BJ (cell line): ENCODE measurements around the gene AQP7. TPM values are rescaled to one million over a fixed set of nuclear protein-coding genes. Genes with fewer than 3 reads are reported as not detected.

Source experiments
- CTCF ChIA-PET: fragments of 350-600 bp; formaldehyde crosslinking; extraction: SDS; loops from one replicate; lab custom pipeline; 2021; ENCODE audit warnings: antibody characterized with exemption, inconsistent platforms; lab: Yijun Ruan, JAX
- POLR2A ChIA-PET: fragments of 300-600 bp; sonication (Branson Sonifier 250); formaldehyde crosslinking; extraction: SDS; loops from one replicate; lab custom pipeline; 2021; ENCODE audit warnings: antibody characterized with exemption; lab: Charles Lee
- DNase-seq: peaks from one replicate; pipeline ENCODE4 v3.0.0-alpha.2; 2011; ENCODE audit warnings: low read depth
- H3K27me3 ChIP-seq: 2 replicates; pipeline ENCODE4 v1.6.0; 2011; ENCODE audit warnings: low read length; ENCODE audit not compliant: control insufficient read depth, insufficient read depth
- H3K36me3 ChIP-seq: 2 replicates; pipeline ENCODE4 v1.5.1; 2011; ENCODE audit warnings: low read length; ENCODE audit not compliant: control insufficient read depth, insufficient read depth
- H3K4me3 ChIP-seq: 2 replicates; pipeline ENCODE4 v1.5.1; 2011; ENCODE audit warnings: low read depth, mild to moderate bottlenecking, control low read depth, low read length
- polyA plus RNA-seq: library from polyadenylated mRNA; depleted of rRNA; stranded (reverse); fragments of >200 nt; gene quantifications from 2 replicates; pipeline ENCODE4 v1.2.3, GENCODE V29; 2011
- TF ChIP-seq, protein P1 (sequence below): IDR thresholded peaks from 2 replicates; pipeline ENCODE4 v1.5.1; 2011; ENCODE audit warnings: low read depth, mild to moderate bottlenecking, control low read depth, inconsistent platforms, low read length, moderate library complexity; ENCODE audit not compliant: insufficient read depth

The AQP7 gene
- polyA plus RNA-seq, 1 experiment: not detected

DNA sequence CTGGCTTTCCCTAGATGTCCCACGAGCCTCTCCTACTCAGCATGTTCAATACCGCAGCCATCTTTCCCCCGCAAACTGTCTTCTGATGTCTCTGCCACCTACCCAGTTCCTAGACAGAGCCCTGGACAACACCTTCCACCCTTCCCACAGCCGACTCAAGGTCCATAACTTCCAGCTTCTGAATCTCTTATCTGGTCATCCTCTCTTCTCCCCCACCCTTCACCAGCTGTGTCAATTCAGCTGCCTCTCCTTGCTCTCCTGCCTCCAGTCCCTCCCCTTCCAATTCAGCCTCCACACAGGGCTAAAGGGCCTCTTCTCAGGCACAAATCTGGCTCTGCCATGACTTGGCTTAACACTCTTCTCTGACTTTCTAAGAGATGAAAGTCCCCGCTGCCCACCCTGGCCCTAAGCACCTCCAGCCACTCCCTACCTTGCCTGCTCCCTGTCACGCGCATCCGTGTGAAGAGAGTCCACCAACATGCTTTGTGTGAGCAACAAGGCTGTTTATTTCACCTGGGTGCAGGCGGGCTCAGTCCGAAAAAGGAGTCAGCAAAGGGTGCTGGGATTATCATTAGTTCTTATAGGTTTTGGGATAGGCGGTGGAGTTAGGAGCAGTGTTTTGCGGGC is 25.2 kb downstream of the AQP7 start:
- no peak for DNase-seq
- peaks cover 2% of the 10 kb centered on the region for H3K36me3 ChIP-seq
- ChIA-PET CTCF (interaction anchor here (1.0 to 12.6 kb wide), 3 partner anchors 29 to 90 kb away, joined by 3 to 111 read pairs (median 36); no protein-coding TSS in a partner anchor), POLR2A (no interaction called here)
- TF ChIP-seq, protein P1, sequence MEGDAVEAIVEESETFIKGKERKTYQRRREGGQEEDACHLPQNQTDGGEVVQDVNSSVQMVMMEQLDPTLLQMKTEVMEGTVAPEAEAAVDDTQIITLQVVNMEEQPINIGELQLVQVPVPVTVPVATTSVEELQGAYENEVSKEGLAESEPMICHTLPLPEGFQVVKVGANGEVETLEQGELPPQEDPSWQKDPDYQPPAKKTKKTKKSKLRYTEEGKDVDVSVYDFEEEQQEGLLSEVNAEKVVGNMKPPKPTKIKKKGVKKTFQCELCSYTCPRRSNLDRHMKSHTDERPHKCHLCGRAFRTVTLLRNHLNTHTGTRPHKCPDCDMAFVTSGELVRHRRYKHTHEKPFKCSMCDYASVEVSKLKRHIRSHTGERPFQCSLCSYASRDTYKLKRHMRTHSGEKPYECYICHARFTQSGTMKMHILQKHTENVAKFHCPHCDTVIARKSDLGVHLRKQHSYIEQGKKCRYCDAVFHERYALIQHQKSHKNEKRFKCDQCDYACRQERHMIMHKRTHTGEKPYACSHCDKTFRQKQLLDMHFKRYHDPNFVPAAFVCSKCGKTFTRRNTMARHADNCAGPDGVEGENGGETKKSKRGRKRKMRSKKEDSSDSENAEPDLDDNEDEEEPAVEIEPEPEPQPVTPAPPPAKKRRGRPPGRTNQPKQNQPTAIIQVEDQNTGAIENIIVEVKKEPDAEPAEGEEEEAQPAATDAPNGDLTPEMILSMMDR: no peak
- H3K27me3 ChIP-seq: no peaks in the 10 kb centered on the region
- H3K4me3 ChIP-seq: no peak overlapping the region

DNA sequence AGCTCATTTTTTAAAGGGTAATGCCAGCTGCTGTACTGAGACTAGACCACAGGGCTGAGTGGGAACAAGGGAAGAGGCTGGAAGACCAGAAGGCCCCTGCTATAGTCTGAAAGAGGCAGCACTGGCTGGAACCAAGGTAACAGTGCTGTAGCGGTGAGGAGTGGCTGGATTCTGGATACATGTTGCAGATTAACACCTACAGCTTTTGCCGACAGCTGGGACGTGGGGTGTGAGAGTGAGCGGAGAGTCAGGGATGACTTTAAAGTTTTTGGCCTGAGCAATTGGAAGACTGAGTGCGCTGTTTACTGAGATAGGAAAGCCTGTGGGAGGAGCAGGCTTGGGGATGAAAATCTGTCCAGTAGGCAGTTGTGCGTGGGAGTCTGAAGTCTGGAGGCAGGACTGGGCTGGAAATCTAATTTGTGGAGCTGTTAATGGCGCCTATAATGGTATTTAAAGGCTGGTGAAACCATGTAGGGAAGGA is 26.5 kb downstream of the AQP7 start:
- no peak overlapping the region for H3K4me3 ChIP-seq
- peaks cover 5% of the 10 kb centered on the region for H3K36me3 ChIP-seq
- H3K27me3 ChIP-seq: no peaks in the 10 kb centered on the region
- TF ChIP-seq, protein P1: no peak
- POLR2A ChIA-PET: no interaction called here
- CTCF ChIA-PET: interaction anchor here (0.8 to 12.6 kb wide), 19 partner anchors 10 to 346 kb away, joined by 3 to 111 read pairs (median 9); partner anchors contain the start of genes AQP7, NFX1 and NOL6
- DNase-seq: no peak

DNA sequence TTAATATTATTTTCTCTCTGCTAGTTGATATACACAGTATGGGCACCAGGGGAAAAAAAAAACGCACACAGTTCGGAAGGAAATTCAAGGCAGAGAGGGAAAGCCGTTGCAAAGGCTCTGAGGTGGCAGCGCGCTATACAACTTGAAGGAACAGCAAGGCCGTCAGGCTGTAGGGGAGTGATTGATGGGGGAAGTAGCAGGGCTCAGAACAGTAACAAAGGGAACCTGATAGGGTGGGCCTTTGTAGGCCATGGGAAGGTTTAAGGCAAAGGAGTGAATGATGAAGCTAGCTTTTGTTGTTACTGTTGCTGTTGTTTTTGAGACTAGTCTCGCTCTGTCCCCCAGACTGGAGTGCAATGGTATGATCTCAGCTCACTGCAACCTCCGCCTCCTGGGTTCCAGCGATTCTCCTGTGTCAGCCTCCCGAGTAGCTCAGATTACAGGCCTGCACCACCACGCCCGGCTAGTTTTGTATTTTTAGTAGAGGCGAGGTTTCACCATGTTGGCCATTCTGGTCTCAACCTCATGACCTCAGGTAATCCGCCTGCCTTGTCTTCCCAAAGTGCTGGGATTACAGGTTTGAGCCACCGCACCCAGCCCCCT is 27.0 kb downstream of the AQP7 start:
- no peaks in the 10 kb centered on the region for H3K27me3 ChIP-seq
- TF ChIP-seq, protein P1: no peak
- ChIA-PET CTCF (interaction anchor here (0.8 to 12.6 kb wide), 33 partner anchors 10 to 346 kb away, joined by 3 to 111 read pairs (median 5); partner anchors contain the start of genes AQP3, AQP7, NFX1 and NOL6), POLR2A (interaction anchor here (0.7 kb wide), 1 partner anchor 36 kb away, joined by 5 read pairs; no protein-coding TSS in a partner anchor)
- no peak for DNase-seq
- H3K4me3 ChIP-seq: no peak overlapping the region
- peaks cover 9% of the 10 kb centered on the region for H3K36me3 ChIP-seq

DNA sequence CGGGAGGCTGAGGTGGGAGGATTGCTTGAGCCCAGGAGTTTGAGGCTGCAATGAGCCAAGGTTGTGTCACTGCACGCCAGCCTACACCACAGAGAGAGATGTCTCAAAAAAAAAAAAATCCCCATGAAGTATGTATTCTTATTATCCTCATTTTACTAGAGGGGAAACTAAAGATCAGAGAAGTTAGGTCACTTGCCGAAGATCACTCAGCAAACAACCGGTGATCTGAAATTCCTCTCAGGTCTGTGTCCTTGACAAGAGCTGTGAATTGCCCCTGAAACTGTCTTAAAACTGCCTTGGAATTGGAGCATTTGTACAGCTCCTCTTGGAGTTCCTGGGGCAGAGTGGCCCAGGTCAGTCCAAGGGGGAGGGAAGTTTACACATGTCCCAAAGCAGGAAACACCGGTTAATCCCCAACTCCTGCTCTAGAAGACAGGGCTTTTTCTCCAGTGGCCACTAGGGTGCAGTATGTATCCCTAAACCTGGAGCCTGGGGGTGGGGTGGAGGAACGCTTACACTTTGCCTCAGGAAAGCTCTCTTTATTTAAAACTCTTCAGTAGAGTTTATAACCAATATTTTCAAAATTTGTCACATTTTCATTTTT is 27.6 kb downstream of the AQP7 start:
- POLR2A ChIA-PET: interaction anchor here (0.7 kb wide), 1 partner anchor 37 kb away, joined by 5 read pairs; no protein-coding TSS in a partner anchor
- TF ChIP-seq, protein P1: peak; percentile 93
- Histone ChIP-seq H3K4me3 (no peak overlapping the region), H3K27me3 (no peaks in the 10 kb centered on the region), H3K36me3 (peaks cover 12% of the 10 kb centered on the region)
- peak; percentile 16 for DNase-seq
- CTCF ChIA-PET: interaction anchor here (0.8 to 12.6 kb wide), 37 partner anchors 9 to 347 kb away, joined by 3 to 111 read pairs (median 5); partner anchors contain the start of genes AQP3, AQP7, NFX1 and NOL6
